C4-2B (cell line): ENCODE results near the gene ERCC1.
"Not testable (repeated sequence)": the region's sequence is repeated elsewhere in the genome, so short reads cannot be mapped to it uniquely, and the experiment has no call there.

ENCODE experiments used
- H3K27ac ChIP-seq: fragments of 450-650 bp; 2 replicates; pipeline ENCODE4 v1.5.1; 2017
- CTCF ChIP-seq: fragments of 450-650 bp; conservative IDR thresholded peaks from 2 replicates; pipeline ENCODE4 v1.5.1; 2017; ENCODE audit warnings: mild to moderate bottlenecking
- ZFX ChIP-seq: fragments of 450-650 bp; IDR thresholded peaks from 2 replicates; pipeline ENCODE4 v1.6.1; 2017

ERCC1 gene

GRCh38 chr19:45419895-45420294, 3.8 kb downstream of the ERCC1 start:
- H3K27ac ChIP-seq = no peak overlapping the region

GRCh38 chr19:45419396-45419795, 4.3 kb downstream of the ERCC1 start:
- TF ChIP-seq ZFX (no peak), CTCF (no peak)

More at GRCh38 chr19:45419895-45420294, 3.8 kb downstream of the ERCC1 start:
- no peak for TF ChIP-seq CTCF
- TF ChIP-seq ZFX = no peak

GRCh38 chr19:45418802-45419201, 4.9 kb downstream of the ERCC1 start:
- no peak overlapping the region for H3K27ac ChIP-seq
- no peak for TF ChIP-seq CTCF
- no peak for TF ChIP-seq ZFX

More at GRCh38 chr19:45419396-45419795, 4.3 kb downstream of the ERCC1 start:
- no peak overlapping the region for H3K27ac ChIP-seq

GRCh38 chr19:45417151-45417550, 6.6 kb downstream of the ERCC1 start:
- no peak overlapping the region for H3K27ac ChIP-seq
- TF ChIP-seq CTCF (no peak), ZFX (no peak)

GRCh38 chr19:45414468-45414867, 9.2 kb downstream of the ERCC1 start:
- H3K27ac ChIP-seq = no peak overlapping the region
- TF ChIP-seq CTCF (no peak), ZFX (no peak)

GRCh38 chr19:45413497-45413896, 10.2 kb downstream of the ERCC1 start:
- no peak overlapping the region for H3K27ac ChIP-seq
- no peak for TF ChIP-seq ZFX
- no peak for TF ChIP-seq CTCF

GRCh38 chr19:45410330-45410729, 13.4 kb downstream of the ERCC1 start:
- H3K27ac ChIP-seq = not testable (repeated sequence)

GRCh38 chr19:45409557-45409920, 14.2 kb downstream of the ERCC1 start:
- no peak overlapping the region for H3K27ac ChIP-seq
- TF ChIP-seq ZFX (no peak), CTCF (no peak)
